Calu3 (cell line): Measurements from ENCODE around the gene SYNC. TPM values are rescaled to one million over a fixed set of nuclear protein-coding genes. Genes with fewer than 3 reads are reported as not detected.
"Not testable (repeated sequence)": the region's sequence is repeated elsewhere in the genome, so short reads cannot be mapped to it uniquely, and the experiment has no call there.

Source experiments
- BruUV-seq: library from RNA; stranded (reverse); fragments of 400-500 nt; replicated peaks from 2 replicates; lab custom pipeline; 2021; lab: Mats Ljungman, UMichigan
- CTCF ChIA-PET: fragments of 300-600 bp; sonication (Branson Sonifier 250); formaldehyde crosslinking; loops from one replicate; lab custom pipeline; 2022; ENCODE audit warnings: antibody characterized with exemption; lab: Charles Lee
- DNase-seq: peaks from one replicate; pipeline ENCODE4 v3.0.0; 2022
- H3K27ac Mint-ChIP-seq: one replicate; pipeline ENCODE4 v1.8.0; 2022; ENCODE audit warnings: mixed read lengths; ENCODE audit not compliant: unreplicated experiment
- H3K27me3 Mint-ChIP-seq: one replicate; pipeline ENCODE4 v1.8.0; 2022; ENCODE audit warnings: mixed read lengths; ENCODE audit not compliant: unreplicated experiment
- H3K36me3 Mint-ChIP-seq: one replicate; pipeline ENCODE4 v1.8.0; 2022; ENCODE audit warnings: mild to moderate bottlenecking, moderate library complexity, mixed read lengths; ENCODE audit not compliant: insufficient read depth, unreplicated experiment
- H3K4me1 Mint-ChIP-seq: one replicate; pipeline ENCODE4 v1.8.0; 2022; ENCODE audit warnings: mild to moderate bottlenecking, low read depth, mixed read lengths; ENCODE audit not compliant: unreplicated experiment
- H3K4me3 Mint-ChIP-seq: one replicate; pipeline ENCODE4 v1.8.0; 2022; ENCODE audit warnings: mild to moderate bottlenecking, low read depth, moderate library complexity, mixed read lengths; ENCODE audit not compliant: unreplicated experiment
- H3K9me3 Mint-ChIP-seq: one replicate; pipeline ENCODE4 v1.8.0; 2022; ENCODE audit warnings: low read depth, mixed read lengths; ENCODE audit not compliant: unreplicated experiment
- CTCF ChIP-seq: fragments of 200-600 bp; IDR thresholded peaks from one replicate; pipeline ENCODE4 v1.8.0; 2022; ENCODE audit warnings: antibody characterized with exemption; ENCODE audit not compliant: unreplicated experiment
- intact Hi-C: fragments of 100-400 bp; cut with micrococcal nuclease; formaldehyde crosslinking; loops from one replicate; pipeline ENCODE4 v1.10.0; 2022; ENCODE audit not compliant: unreplicated experiment
- total RNA-seq: library from RNA; stranded (reverse); gene quantifications from 2 replicates; pipeline ENCODE4 v1.2.3, GENCODE V29; 2022

Gene SYNC
- total RNA-seq, 1 experiment from 2014 or later = 0.19 TPM

GRCh38 chr1:32635508-32636277, 66.9 kb downstream of the SYNC start:
- no peak for DNase-seq
- BruUV-seq = no TSS peak
- H3K4me1 Mint-ChIP-seq = peaks cover 11% of the 10 kb centered on the region
- intact Hi-C loops = no loop called here
- no peaks in the 10 kb centered on the region for H3K9me3 Mint-ChIP-seq
- no peak for TF ChIP-seq CTCF
- CTCF ChIA-PET = no interaction called here
- no peak overlapping the region for H3K27ac Mint-ChIP-seq
- H3K27me3 Mint-ChIP-seq = no peaks in the 10 kb centered on the region
- no peak overlapping the region for H3K4me3 Mint-ChIP-seq
- H3K36me3 Mint-ChIP-seq = no peaks in the 10 kb centered on the region

- no peaks in the 10 kb centered on the region for H3K9me3 Mint-ChIP-seq
- no peak overlapping the region for H3K27ac Mint-ChIP-seq
- intact Hi-C loops = no loop called here
- no peaks in the 10 kb centered on the region for H3K27me3 Mint-ChIP-seq
- CTCF ChIA-PET = no interaction called here
- TF ChIP-seq CTCF = no peak
- H3K4me1 Mint-ChIP-seq = peaks cover 11% of the 10 kb centered on the region
- no TSS peak for BruUV-seq
- DNase-seq = no peak
- H3K4me3 Mint-ChIP-seq = no peak overlapping the region
- peaks cover 4% of the 10 kb centered on the region for H3K36me3 Mint-ChIP-seq
Observed at GRCh38 chr1:32632829-32633228, 69.7 kb downstream of the SYNC start.

- BruUV-seq, H3K9me3 Mint-ChIP-seq, H3K36me3 Mint-ChIP-seq, H3K27ac Mint-ChIP-seq, intact Hi-C loops, DNase-seq, H3K4me3 Mint-ChIP-seq, H3K4me1 Mint-ChIP-seq, CTCF ChIA-PET, H3K27me3 Mint-ChIP-seq: not testable (repeated sequence)
Observed at GRCh38 chr1:32630173-32630572, 72.4 kb downstream of the SYNC start.

Other genes with a start within 250 kb of the SYNC start
- gene ZBTB8B, start 237.7 kb downstream of the SYNC start, total RNA-seq = 0.32 and 0.35 TPM in 2 replicates
- 4.3 and 4.7 TPM in 2 replicates for gene ZBTB8A, start 163.3 kb downstream of the SYNC start, total RNA-seq
- gene ZBTB8OS, start 52.2 kb downstream of the SYNC start, total RNA-seq = 48.3 and 51.6 TPM in 2 replicates
- 232 and 242 TPM in 2 replicates for gene RBBP4, start 51.6 kb downstream of the SYNC start, total RNA-seq
- 186 and 188 TPM in 2 replicates for gene YARS1, start 114.6 kb upstream of the SYNC start, total RNA-seq
- gene S100PBP, start 114.9 kb upstream of the SYNC start, total RNA-seq = 57.4 and 61.1 TPM in 2 replicates
- 0.15 TPM in 1 of 2 replicates, not detected in the other for gene FNDC5, start 168.1 kb upstream of the SYNC start, total RNA-seq
- not detected in 2 replicates for gene HPCA, start 183.7 kb upstream of the SYNC start, total RNA-seq
- gene TMEM54, start 198.6 kb upstream of the SYNC start, total RNA-seq = 95.9 and 117 TPM in 2 replicates